ENCODE measurements around the gene TSG101.

The TSG101 gene

GRCh38 chr11:18526521-18527296, at the start of gene TSG101:
Gene TSG101, minus strand, starts transcription at chr11:18526942. Its CDS starts 126 bp downstream, at chr11:18526816.
- DNase-seq (ENCODE audit: low read depth): peak; percentile 88

- DNase-seq (ENCODE audit: low read depth): no peak
Measured at GRCh38 chr11:18575361-18575760, 48.6 kb upstream of the TSG101 start.

- no peak for DNase-seq (ENCODE audit: low read depth)
Measured at GRCh38 chr11:18567081-18567480, 40.3 kb upstream of the TSG101 start.

GRCh38 chr11:18566406-18566805, 39.7 kb upstream of the TSG101 start:
- DNase-seq (ENCODE audit: low read depth): no peak

- no peak for DNase-seq (ENCODE audit: low read depth)
Measured at GRCh38 chr11:18564149-18564548, 37.4 kb upstream of the TSG101 start.

GRCh38 chr11:18563090-18563730, 36.5 kb upstream of the TSG101 start:
- DNase-seq (ENCODE audit: low read depth): no peak

GRCh38 chr11:18548001-18548400, 21.3 kb upstream of the TSG101 start:
- no peak for DNase-seq (ENCODE audit: low read depth)

- no peak for DNase-seq (ENCODE audit: low read depth)
Measured at GRCh38 chr11:18540207-18541009, 13.7 kb upstream of the TSG101 start.

GRCh38 chr11:18536209-18536608, 9.5 kb upstream of the TSG101 start:
- DNase-seq (ENCODE audit: low read depth): no peak

- no peak for DNase-seq (ENCODE audit: low read depth)
Measured at GRCh38 chr11:18534245-18534644, 7.5 kb upstream of the TSG101 start.

- no peak for DNase-seq (ENCODE audit: low read depth)
Measured at GRCh38 chr11:18533365-18533764, 6.6 kb upstream of the TSG101 start.

- DNase-seq (ENCODE audit: low read depth): no peak
Measured at GRCh38 chr11:18527512-18527911, 770 bp upstream of the TSG101 start.

- DNase-seq (ENCODE audit: low read depth): no peak
Measured at GRCh38 chr11:18526130-18526520, 617 bp downstream of the TSG101 start.

- DNase-seq (ENCODE audit: low read depth): no peak
Measured at GRCh38 chr11:18524248-18524647, 2.5 kb downstream of the TSG101 start.

GRCh38 chr11:18523084-18523483, 3.7 kb downstream of the TSG101 start:
- DNase-seq (ENCODE audit: low read depth): no peak

- DNase-seq (ENCODE audit: low read depth): no peak
Measured at GRCh38 chr11:18522388-18522787, 4.4 kb downstream of the TSG101 start.

GRCh38 chr11:18521122-18521521, 5.6 kb downstream of the TSG101 start:
- no peak for DNase-seq (ENCODE audit: low read depth)

- DNase-seq (ENCODE audit: low read depth): no peak
Measured at GRCh38 chr11:18502352-18502751, 24.4 kb downstream of the TSG101 start.

- no peak for DNase-seq (ENCODE audit: low read depth)
Measured at GRCh38 chr11:18501629-18502028, 25.1 kb downstream of the TSG101 start.

- no peak for DNase-seq (ENCODE audit: low read depth)
Measured at GRCh38 chr11:18498039-18498438, 28.7 kb downstream of the TSG101 start.

- no peak for DNase-seq (ENCODE audit: low read depth)
Measured at GRCh38 chr11:18495703-18496102, 31.0 kb downstream of the TSG101 start.

GRCh38 chr11:18495271-18495670, 31.5 kb downstream of the TSG101 start:
- DNase-seq (ENCODE audit: low read depth): no peak

- DNase-seq (ENCODE audit: low read depth): no peak
Measured at GRCh38 chr11:18493310-18493709, 33.4 kb downstream of the TSG101 start.

All from activated T-helper 9 cell treated with anti-CD3 and anti-CD28 coated beads, Interleukin-2, amount 50 U/mL, for 16 hours (primary cell).